NCI-H1436 treated with DMSO at 0.1 percent for 48 hours (cell line): Measurements from ENCODE around the gene ENOX2.
"Not testable (repeated sequence)": the region's sequence is repeated elsewhere in the genome, so short reads cannot be mapped to it uniquely, and the experiment has no call there.

ENCODE experiments used
- DNase-seq: peaks from one replicate; lab custom pipeline; 2025; lab: John Stamatoyannopoulos, UW

The ENOX2 gene

GRCh38 chrX:130746709-130747342 lies 156.2 kb downstream of the ENOX2 start:
- no peak for DNase-seq

GRCh38 chrX:130746077-130746476 lies 156.9 kb downstream of the ENOX2 start:
- DNase-seq, result no peak

GRCh38 chrX:130741584-130741983 lies 161.4 kb downstream of the ENOX2 start:
- DNase-seq, result no peak

GRCh38 chrX:130741151-130741550 lies 161.9 kb downstream of the ENOX2 start:
- no peak for DNase-seq

- no peak for DNase-seq
Measured at GRCh38 chrX:130738638-130739195, 164.3 kb downstream of the ENOX2 start.

GRCh38 chrX:130734713-130735112 lies 168.3 kb downstream of the ENOX2 start:
- DNase-seq, result no peak

- no peak for DNase-seq
Measured at GRCh38 chrX:130728208-130728607, 174.8 kb downstream of the ENOX2 start.

GRCh38 chrX:130726661-130727060 lies 176.3 kb downstream of the ENOX2 start:
- DNase-seq, result no peak

- no peak for DNase-seq
Measured at GRCh38 chrX:130725519-130725918, 177.5 kb downstream of the ENOX2 start.

GRCh38 chrX:130719413-130719812 lies 183.6 kb downstream of the ENOX2 start:
- no peak for DNase-seq

- DNase-seq, result no peak
Measured at GRCh38 chrX:130718137-130718536, 184.9 kb downstream of the ENOX2 start.

GRCh38 chrX:130716781-130717413 lies 186.1 kb downstream of the ENOX2 start:
- DNase-seq, result no peak

GRCh38 chrX:130716346-130716745 lies 186.7 kb downstream of the ENOX2 start:
- no peak for DNase-seq

GRCh38 chrX:130715299-130715698 lies 187.7 kb downstream of the ENOX2 start:
- no peak for DNase-seq

GRCh38 chrX:130714665-130715064 lies 188.3 kb downstream of the ENOX2 start:
- no peak for DNase-seq

- no peak for DNase-seq
Measured at GRCh38 chrX:130714135-130714534, 188.9 kb downstream of the ENOX2 start.

- DNase-seq, result not testable (repeated sequence)
Measured at GRCh38 chrX:130709178-130709577, 193.8 kb downstream of the ENOX2 start.

GRCh38 chrX:130705591-130705990 lies 197.4 kb downstream of the ENOX2 start:
- no peak for DNase-seq

- no peak for DNase-seq
Measured at GRCh38 chrX:130704053-130705038, 198.7 kb downstream of the ENOX2 start.

GRCh38 chrX:130702867-130703707 lies 199.9 kb downstream of the ENOX2 start:
- DNase-seq, result no peak

- DNase-seq, result no peak
Measured at GRCh38 chrX:130700629-130701028, 202.4 kb downstream of the ENOX2 start.
